HG02588 (cell line): ENCODE measurements around the gene GRM3.

Experiments
- ATAC-seq: cut with Tn5 transposase; IDR thresholded peaks from one replicate; pipeline ENCODE4 v1.9.1; 2021; ENCODE audit warnings: mild to moderate bottlenecking, moderate library complexity; ENCODE audit not compliant: unreplicated experiment

The GRM3 gene

GRCh38 chr7:86785641-86786040 lies 141.9 kb downstream of the GRM3 start:
- peak; percentile 85 for ATAC-seq

- ATAC-seq: no peak
Measured at GRCh38 chr7:86786376-86786775, 142.7 kb downstream of the GRM3 start.

DNA sequence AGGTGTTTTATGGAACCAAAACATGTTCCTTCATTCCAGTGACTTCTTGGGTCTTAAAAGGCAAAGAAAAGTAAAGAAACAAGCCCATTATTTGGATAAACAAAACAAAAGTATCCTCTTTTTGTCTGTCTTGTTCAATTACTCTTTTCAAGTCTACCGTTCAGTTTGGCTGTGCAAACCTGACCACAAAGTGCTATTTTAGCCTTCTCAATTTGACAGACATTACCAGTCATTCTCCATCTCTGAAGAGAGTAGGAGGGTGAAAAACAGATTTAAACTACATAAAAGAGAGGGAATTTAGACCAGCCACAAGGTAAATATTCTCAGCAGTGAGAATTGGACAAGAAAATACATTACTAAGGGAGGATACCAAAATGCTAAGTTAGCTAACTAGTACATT lies 145.2 kb downstream of the GRM3 start:
- ATAC-seq: peak; percentile 44

DNA sequence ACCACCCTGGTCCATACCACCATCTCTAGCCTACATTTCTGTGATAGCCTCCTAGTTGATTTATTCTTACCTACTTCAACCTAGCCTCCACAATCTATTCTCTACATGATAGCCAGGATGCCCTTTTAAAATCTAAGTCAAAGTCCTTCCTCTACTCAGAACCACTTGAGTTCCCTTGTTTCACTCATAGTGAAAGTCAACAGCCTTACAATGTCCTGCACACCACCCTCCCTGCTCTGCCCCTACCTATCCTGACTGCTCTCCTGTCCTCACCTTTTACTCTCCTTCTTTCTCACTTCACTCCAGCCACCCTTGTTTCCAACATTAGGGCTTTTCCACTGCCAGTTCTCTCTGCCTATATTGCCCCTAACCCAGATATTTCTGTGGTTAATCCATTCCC lies 146.7 kb downstream of the GRM3 start:
- peak; percentile 48 for ATAC-seq

GRCh38 chr7:86792260-86792659 lies 148.6 kb downstream of the GRM3 start:
- no peak for ATAC-seq

DNA sequence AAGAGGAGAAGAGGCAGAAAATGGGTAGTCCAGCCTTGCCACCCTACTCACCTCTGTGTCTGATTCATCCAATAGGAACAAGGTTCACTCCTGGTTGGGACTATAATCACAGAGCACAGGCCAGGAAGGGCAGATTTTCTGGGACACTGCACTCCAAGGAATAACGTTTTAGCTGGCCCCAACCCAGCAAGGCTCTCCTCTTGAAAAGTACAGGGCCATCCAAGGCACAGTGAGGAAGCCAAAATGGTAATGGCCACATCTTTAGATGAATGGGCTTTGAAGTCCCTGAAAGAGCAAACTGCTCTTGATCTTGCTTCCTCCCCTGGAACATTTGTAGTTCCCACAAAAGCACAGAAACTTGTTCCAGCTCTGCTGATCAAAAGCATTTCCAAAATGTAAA lies 149.4 kb downstream of the GRM3 start:
- ATAC-seq: no peak

GRCh38 chr7:86814661-86815379 lies 171.1 kb downstream of the GRM3 start:
- no peak for ATAC-seq

DNA sequence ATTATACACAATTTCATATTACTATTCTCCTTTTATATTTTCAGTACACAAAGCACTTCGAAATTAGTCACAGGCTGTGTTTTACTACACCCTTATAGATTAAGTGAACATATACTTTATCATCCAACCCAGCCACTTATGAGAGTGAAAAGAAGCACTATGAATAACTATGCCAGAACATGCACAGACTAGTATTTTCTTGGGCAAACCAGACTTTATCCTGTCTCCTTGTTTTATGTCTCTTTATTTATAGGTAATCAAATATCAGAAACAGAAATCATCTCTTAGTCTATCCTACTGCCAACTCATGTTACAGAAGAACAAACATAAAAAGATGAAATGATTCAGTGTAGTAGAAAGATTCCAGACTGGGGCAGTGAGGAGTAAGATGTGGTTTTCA lies 171.8 kb downstream of the GRM3 start:
- no peak for ATAC-seq

GRCh38 chr7:86818903-86819302 lies 175.2 kb downstream of the GRM3 start:
- no peak for ATAC-seq

DNA sequence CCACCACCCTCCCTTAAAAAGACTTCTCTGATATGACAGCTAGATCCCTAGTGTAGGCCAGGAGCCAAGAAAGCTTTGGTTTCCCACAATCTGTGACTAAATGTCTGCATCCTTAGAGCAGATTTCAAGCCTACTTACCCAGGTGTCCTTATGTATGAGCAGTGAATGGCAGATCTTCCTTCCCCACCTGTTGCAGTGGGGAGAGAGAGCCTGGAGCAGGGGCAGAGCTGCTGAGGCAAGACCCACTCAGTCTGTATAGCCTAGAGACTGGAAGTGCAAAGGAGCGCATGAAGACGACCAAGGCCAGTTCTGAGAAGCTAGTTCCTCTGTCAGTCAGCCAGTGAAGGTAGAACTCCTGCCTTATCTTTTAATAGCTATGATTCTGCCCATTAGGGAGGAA lies 180.1 kb downstream of the GRM3 start:
- ATAC-seq: no peak

DNA sequence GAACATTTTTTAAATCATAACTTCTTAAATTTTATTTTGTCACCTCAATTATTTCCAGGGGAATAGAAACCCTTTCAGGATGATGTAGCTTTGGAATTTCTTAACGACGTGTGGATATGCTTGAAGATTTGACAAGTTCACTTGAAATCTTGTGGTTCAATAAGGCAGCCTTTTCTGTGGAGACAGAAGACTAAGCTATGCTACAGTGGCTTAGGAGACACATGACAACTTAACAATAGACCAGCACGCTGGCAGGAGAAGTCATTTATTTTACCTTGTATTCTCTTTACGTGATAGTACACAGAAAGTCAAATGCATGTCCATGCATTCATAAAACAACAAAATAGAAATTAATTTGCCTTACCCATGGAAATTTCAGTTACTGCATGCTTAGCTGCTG lies 181.6 kb downstream of the GRM3 start:
- ATAC-seq: no peak

DNA sequence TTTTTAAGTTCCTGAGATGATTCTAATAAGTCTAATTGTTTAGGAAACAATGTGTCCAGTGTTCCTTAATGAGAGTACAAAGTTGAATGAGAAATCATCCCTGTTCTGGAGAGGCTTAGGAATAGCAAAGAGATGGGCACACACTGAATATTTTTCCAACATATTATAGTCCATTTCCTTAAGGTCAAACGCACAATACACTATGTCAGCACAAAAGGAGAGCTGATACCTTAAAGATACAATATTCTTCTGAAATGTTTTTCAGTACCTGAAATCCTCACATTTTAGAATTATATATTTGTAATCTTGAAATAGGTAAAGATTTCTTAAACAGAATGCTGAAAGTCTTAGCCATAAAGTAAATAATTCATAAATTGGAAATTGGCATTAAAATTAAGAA lies 183.2 kb downstream of the GRM3 start:
- no peak for ATAC-seq

DNA sequence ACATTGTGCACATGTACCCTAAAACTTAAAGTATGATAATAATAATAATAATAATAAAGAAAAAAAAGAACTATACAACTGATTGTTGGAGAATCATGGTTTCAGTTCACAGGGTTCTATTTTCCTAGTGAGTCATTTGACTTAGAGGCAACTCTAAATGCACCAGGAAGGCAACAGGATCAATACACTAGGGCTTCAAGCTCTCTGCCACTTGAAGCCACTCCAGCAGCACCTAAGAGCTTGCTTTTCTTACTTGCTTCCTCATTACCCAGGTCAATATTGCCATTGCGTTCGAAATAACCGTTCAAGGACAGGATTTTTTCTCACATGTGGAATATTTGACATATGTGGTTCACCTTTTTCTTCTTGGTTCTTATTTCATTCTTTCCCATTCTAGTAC lies 189.7 kb downstream of the GRM3 start:
- ATAC-seq: no peak

DNA sequence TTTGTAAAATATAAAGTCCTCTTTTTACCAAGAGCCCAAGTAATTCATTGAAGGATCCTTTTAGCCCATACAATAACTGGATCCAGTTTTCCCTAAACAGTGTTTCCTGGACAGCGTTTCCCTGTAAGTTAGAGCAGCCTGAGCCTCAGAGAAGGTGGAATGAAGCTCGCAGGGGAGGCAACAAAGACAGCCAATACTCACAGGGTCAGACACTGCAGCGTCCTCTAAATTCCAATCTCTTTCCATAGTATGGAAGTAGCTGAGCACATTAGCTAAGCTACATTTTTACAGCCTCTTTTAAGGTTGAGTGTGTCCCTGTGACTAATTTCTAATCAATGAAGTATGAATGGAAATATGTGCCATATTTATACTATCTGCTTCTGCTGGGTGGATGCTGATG lies 193.5 kb downstream of the GRM3 start:
- no peak for ATAC-seq

- peak; percentile 79 for ATAC-seq
Measured at GRCh38 chr7:86844608-86845007, 200.9 kb downstream of the GRM3 start.

DNA sequence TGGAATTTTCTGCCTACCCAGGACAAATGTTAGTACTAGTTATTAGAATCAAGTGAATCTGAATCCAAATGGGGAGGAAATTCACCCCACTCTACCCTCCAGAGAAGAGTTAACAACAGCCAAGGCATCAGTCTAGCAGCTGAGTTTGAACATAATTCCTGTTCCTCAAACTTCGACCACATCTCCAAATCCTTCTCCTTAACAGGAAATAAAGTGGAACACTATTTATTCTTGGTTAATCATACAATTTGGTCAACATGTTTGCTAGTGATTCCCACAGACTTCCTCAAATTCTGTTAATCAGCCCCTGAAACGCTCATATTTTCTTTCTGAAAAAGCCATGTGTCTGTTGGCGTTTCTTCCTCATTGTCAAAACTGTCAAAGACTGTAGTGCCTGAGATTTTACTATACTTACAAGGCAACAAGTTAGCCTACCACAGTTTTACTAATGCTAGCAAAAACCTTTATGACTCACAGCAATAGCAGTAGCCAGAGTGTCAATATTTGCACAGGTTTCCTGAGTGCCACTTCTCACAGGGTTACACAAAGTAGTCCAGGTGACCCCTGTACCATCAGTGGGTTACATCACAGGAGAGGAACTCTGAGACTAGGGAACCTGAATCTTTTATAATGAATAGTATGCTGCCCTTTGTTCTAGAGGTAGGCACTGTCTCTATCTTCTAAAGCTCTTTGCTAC lies 202.9 kb downstream of the GRM3 start:
- no peak for ATAC-seq

DNA sequence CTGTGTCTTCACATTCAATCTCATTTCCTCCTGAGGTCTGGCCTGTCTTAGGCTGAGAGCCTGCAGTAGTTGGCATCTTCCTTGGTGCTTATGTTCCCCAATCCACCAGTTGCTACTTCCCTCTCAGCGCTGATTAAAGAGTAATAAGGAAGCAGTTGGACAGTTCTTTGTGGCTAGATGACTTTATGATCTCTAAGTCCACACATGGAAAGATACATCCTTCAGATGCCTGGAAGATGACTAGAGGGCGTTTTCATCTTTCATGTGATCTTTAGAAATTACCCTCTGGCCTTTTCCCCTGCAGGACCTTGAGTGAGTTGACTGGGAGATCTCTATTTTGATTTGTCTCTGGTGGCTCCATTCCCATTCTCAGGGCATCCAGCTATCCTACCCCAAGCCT lies 204.5 kb downstream of the GRM3 start:
- ATAC-seq: no peak

GRCh38 chr7:86851566-86851965 lies 207.9 kb downstream of the GRM3 start:
- no peak for ATAC-seq

DNA sequence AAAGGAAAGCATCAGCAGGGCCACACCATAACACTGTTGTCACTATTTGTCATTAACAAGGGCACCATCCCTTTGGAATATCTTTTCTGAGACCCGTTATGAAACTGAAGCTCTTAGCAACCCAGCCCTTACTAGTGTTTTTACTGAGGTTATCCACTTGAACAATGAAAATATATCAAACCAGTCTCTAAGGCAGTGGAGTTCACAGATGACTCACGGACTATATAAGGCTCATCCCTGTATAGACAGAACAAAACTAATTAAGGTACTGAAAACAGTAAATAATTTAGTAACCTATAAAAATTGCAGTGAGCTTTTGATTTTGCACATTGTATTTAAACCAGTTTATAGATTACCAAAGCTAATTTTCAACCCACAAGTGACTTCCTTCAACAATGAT lies 219.7 kb downstream of the GRM3 start:
- ATAC-seq: no peak

GRCh38 chr7:86867163-86867762 lies 223.6 kb downstream of the GRM3 start:
- ATAC-seq: no peak

DNA sequence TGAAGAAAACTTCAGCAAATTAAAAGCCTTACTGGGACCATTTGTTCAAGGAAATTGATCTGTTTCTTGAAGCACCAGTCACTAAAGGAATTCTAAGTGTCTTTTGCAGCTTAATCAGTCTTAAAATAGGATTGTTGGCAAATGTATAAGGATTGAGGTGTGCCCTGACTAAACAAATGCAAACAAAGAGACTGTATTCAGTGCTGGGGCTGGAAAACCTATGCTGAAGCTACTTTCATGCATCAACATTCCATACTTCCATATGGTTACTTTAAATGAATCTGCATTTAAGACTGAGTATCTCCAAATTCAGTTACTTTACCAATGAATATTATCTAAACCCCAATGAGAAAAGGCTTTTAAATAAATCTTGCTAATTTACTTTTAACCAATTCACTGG lies 232.4 kb downstream of the GRM3 start:
- no peak for ATAC-seq

GRCh38 chr7:86884152-86884551 lies 240.4 kb downstream of the GRM3 start:
- ATAC-seq: no peak
